ENCODE data around the gene CLASRP.
A peak's percentile ranks its signal among the peaks of the same experiment; 100 is the strongest.

Gene CLASRP

GRCh38 chr19:45059258-45059965 lies 20.6 kb downstream of the CLASRP start:
- peak; percentile 66 to 68 for DNase-seq (ENCODE audit: low read depth in 2 of 2)

- DNase-seq (ENCODE audit: low read depth in 2 of 2) = no peak
Observed at GRCh38 chr19:45061965-45062364, 23.1 kb downstream of the CLASRP start.

DNA sequence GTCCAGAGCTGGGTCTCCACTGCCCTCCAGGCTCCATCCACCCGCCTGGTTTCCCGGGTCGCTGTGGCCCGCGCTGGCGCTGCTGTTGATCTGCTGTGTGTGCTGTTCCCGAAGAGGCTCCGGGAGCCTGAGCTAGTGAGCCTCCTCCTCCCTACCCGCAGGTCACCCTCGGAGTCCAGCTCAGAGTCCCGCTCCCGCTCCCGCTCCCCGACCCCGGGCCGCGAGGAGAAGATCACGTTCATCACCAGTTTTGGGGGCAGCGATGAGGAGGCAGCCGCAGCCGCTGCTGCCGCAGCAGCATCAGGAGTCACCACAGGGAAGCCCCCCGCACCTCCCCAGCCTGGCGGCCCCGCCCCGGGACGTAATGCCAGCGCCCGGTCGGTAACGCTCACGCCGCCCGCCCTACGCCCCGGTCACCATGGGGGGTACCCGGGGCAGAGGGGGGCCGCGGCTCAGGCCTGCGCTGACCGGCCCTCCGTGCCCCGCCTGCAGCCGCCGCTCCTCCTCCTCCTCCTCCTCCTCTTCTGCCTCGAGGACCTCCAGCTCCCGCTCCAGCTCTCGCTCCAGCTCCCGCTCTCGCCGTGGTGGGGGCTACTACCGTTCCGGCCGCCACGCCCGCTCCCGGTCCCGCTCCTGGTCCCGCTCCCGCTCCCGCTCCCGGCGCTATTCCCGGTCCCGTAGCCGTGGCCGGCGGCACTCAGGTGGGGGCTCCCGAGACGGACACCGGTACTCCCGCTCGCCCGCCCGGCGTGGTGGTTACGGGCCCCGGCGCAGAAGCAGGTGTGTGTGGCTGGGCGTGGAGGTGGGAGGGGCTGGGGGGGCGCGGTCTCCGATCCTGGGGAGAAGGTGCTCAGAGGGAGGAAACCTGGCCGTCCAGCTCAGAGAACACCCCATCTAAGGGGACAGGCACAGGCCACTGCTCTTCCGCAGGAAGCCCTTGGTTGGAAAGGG lies 25.3 kb downstream of the CLASRP start:
- no peak for DNase-seq (ENCODE audit: low read depth in 2 of 2)

GRCh38 chr19:45066921-45067661 lies 28.2 kb downstream of the CLASRP start:
- no peak for DNase-seq (ENCODE audit: low read depth in 2 of 2)

GRCh38 chr19:45068041-45068440 lies 29.2 kb downstream of the CLASRP start:
- DNase-seq (ENCODE audit: low read depth in 2 of 2) = no peak

DNA sequence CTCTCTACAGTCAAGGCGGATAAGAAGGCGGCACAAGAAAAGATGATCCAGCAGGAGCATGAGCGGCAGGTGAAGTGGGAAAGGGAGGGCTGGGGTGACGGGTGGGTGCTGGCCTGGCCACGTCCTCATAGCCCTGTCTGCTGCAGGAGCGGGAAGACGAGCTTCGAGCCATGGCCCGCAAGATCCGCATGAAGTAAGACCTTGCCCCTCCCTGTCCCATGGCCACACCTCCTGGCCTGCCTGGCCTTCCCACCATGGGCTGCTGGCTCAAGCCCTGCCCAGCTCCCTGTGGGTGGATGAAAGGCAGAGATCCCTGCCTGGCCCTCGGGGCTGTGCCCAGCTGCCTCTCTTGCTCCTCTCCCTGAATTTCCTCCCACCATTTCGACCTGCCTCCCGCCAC lies 30.2 kb downstream of the CLASRP start:
- no peak for DNase-seq (ENCODE audit: low read depth in 2 of 2)

DNA sequence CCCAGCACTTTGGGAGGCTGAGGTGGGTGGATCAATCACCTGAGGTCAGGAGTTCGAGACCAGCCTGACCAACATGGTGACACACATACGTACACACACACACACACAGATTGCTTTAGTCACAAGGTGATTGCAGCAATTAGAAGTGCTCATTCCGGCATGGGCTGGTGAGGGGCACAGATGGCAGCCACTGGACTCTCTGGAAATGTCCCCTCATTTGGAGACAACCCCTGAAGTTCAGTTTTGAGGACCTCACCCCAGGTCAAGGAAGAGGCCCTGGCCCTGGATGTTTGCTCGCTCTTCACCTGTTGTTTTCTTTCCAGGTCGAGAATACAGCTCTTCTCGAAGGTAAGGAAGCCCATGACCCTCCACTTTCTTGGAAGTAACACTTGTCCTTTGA lies 31.4 kb downstream of the CLASRP start:
- no peak for DNase-seq (ENCODE audit: low read depth in 2 of 2)

- no peak for DNase-seq (ENCODE audit: low read depth in 2 of 2)
Observed at GRCh38 chr19:45070861-45071544, 32.2 kb downstream of the CLASRP start.

DNA sequence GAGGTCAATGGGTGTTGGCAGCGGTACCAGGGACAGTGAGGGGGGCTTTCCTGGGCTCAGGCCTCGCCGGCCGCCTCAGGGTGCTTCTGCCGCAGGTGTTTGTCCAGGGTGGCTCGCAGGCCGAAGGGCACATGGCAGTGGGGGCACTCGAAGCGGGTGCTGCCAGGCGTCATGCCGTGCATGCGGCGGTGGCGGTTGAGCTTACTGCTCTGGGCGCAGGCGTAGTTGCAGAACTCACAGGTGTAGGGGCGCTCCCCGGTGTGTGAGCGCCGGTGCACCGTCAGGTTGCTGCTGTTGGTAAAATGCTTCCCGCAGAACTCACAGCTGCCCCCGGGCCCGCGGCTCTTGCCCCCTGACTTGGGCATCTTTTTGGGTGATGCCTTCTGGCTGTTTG lies 32.7 kb downstream of the CLASRP start:
- DNase-seq (ENCODE audit: low read depth in 2 of 2) = no peak

GRCh38 chr19:45071969-45072790 lies 33.3 kb downstream of the CLASRP start:
- DNase-seq (ENCODE audit: low read depth in 2 of 2) = no peak

- DNase-seq (ENCODE audit: low read depth in 2 of 2) = no peak
Observed at GRCh38 chr19:45074744-45075300, 36.0 kb downstream of the CLASRP start.

- DNase-seq (ENCODE audit: low read depth in 2 of 2) = no peak
Observed at GRCh38 chr19:45075301-45076028, 36.6 kb downstream of the CLASRP start.

- DNase-seq (ENCODE audit: low read depth in 2 of 2) = peak; percentile 58 to 61
Observed at GRCh38 chr19:45076029-45076850, 37.4 kb downstream of the CLASRP start, which contains the start of gene ZNF296. Gene ZNF296, minus strand, starts transcription at chr19:45076478. Its CDS starts 105 bp downstream, at chr19:45076373.

GRCh38 chr19:45076851-45077730 lies 38.2 kb downstream of the CLASRP start:
- no peak for DNase-seq (ENCODE audit: low read depth in 2 of 2)

DNA sequence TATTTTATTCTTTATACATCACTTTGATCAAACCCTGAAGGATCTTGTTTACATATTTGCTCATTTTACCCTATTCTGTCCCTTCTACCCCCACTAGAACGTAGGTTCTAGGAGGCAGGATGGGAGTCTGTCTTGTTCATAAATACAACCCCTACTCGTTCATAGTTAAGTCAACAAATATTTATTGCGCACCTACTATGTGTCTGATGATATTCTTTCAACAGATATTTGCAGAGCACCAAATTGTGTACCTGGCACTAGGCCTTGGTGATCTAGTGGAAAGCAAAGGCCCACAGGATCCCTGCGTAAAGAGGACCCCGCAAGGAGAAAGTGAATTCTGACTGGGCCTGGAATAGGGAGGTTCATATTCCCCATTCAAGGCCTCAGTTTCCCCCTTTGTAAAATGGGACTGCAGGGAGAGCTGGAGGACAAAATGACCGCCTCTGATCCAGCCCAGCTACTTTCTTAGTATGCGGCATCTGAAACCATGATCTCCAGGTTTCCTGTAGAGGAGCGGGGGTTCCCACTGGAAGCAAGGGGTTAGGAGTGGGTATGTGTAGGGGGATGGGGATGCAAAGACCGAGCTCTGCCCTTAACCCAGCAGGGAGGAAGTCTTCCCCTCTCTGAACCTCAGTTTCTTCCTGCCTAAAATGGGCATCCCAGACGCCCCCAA lies 39.7 kb downstream of the CLASRP start:
- DNase-seq (ENCODE audit: low read depth in 2 of 2) = no peak

DNA sequence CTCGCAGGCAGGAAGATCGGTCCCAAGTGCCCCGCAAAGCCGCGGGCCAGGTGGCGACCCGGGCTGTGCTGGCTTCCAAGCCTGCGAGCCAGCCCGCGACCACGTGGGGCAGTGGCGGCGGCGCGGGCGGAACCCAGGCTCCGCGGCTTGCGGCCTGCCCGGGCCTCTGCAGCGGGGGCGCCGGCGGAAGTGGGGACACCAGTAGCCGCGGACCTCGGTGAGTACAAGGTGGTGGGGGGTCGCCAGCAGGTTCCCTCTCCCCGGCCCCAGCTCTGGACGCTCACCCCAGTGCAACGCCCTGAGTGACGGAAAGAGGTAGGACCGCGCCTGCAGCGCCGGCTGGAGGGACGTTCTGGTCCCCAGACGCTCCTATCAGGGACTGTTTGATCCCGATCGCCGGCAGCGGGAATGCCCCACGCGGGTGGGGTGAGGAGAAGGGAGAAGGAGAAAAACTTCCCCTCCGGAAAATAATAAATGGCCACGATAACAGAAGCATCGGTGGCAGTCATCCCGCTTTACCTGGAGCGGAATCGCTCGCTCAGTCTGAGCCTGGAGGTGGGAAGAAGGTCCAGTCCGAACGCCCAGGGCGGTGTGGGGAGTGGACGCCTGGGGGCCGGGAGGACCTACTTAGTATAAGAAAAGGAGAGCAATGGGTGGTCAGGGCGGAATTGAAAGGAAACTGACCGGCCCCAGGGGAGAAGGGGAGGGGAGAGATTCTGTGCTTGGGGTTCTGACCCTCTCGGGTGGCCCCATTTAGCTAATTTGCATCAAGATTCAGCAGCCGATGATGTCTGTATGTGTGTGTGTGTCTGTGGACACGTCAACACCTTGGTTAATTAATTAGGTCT lies 40.4 kb downstream of the CLASRP start, which contains the start of gene GEMIN7:
TSS of gene GEMIN7 (plus strand) at position 198 of the 848 bp plus-strand sequence. CDS start 10,855 bp downstream, outside the sequence.
- DNase-seq (ENCODE audit: low read depth in 2 of 2) = peak; percentile 54 to 55
